HEK293 (cell line): ENCODE data around the gene IRF6.

Source experiments
- CTCF ChIA-PET: fragments of 350-600 bp; formaldehyde crosslinking; extraction: SDS; loops from one replicate; lab custom pipeline; 2021; ENCODE audit warnings: antibody characterized with exemption; lab: Yijun Ruan, JAX
- POLR2A ChIA-PET: fragments of 300-600 bp; formaldehyde crosslinking; extraction: SDS; loops from one replicate; lab custom pipeline; 2020; ENCODE audit warnings: antibody characterized with exemption, inconsistent platforms; lab: Yijun Ruan, JAX
- H3K27ac ChIP-seq: fragments of 200-500 bp; sonication (Bioruptor generic); 2 replicates; pipeline ENCODE4 v1.5.1; 2014; ENCODE audit warnings: low read depth, low read length, control low read depth, inconsistent platforms; ENCODE audit errors: extremely low read depth
- H3K36me3 ChIP-seq, 2 experiments: fragments of 200-500 bp in 1 of 2; sonication (Bioruptor generic) in 1 of 2; 1 replicate in 1 of 2; 2 replicates in 1 of 2; pipeline ENCODE4 v1.5.1; 2014 to 2017; ENCODE audit warnings: inconsistent platforms in 2 of 2, low read length in 2 of 2; ENCODE audit not compliant: control insufficient read depth in 2 of 2, insufficient read depth in 1 of 2
- H3K4me1 ChIP-seq: fragments of 200-500 bp; sonication (Bioruptor generic); 2 replicates; pipeline ENCODE4 v1.5.1; 2014; ENCODE audit warnings: mild to moderate bottlenecking, low read length, inconsistent platforms; ENCODE audit not compliant: control insufficient read depth, insufficient read depth
- H3K4me3 ChIP-seq: 2 replicates; pipeline ENCODE4 v1.5.1; 2011; ENCODE audit warnings: low read depth, mild to moderate bottlenecking, control low read depth, low read length, moderate library complexity
- H3K9me3 ChIP-seq: fragments of 200-500 bp; sonication (Bioruptor generic); 2 replicates; pipeline ENCODE4 v1.5.1; 2014; ENCODE audit warnings: low read depth, low read length, inconsistent platforms; ENCODE audit not compliant: control insufficient read depth, insufficient read depth
- BCL11B ChIP-seq: fragments of 450-650 bp; formaldehyde crosslinking; IDR thresholded peaks from 2 replicates; pipeline ENCODE4 v1.5.1; 2016; ENCODE audit warnings: low read depth, missing biosample characterization, missing genetic modification characterization
- PRDM2 ChIP-seq: fragments of 450-650 bp; formaldehyde crosslinking; IDR thresholded peaks from 2 replicates; pipeline ENCODE4 v1.5.1; 2016; ENCODE audit warnings: missing biosample characterization, missing genetic modification characterization, borderline replicate concordance
- SCRT2 ChIP-seq: fragments of 450-650 bp; formaldehyde crosslinking; IDR thresholded peaks from 2 replicates; pipeline ENCODE4 v1.5.1; 2016; ENCODE audit warnings: missing biosample characterization, missing genetic modification characterization
- SETDB1 ChIP-seq: IDR thresholded peaks from one replicate; pipeline ENCODE4 v1.6.1; 2017; ENCODE audit warnings: mild to moderate bottlenecking, low read length, moderate library complexity, mixed read lengths; ENCODE audit not compliant: insufficient read length
- ZBTB20 ChIP-seq: fragments of 450-650 bp; formaldehyde crosslinking; IDR thresholded peaks from 2 replicates; pipeline ENCODE4 v1.5.1; 2016; ENCODE audit warnings: missing biosample characterization, missing genetic modification characterization
- ZBTB44 ChIP-seq: fragments of 450-650 bp; IDR thresholded peaks from 2 replicates; pipeline ENCODE4 v1.5.1; 2018; ENCODE audit warnings: missing biosample characterization, mild to moderate bottlenecking, missing genetic modification characterization
- ZFHX2 ChIP-seq: fragments of 450-650 bp; formaldehyde crosslinking; conservative IDR thresholded peaks from 2 replicates; pipeline ENCODE4 v1.5.1; 2016; ENCODE audit warnings: missing biosample characterization, missing genetic modification characterization
- ZNF10 ChIP-seq: fragments of 450-650 bp; formaldehyde crosslinking; IDR thresholded peaks from 2 replicates; pipeline ENCODE4 v1.5.1; 2017; ENCODE audit warnings: missing biosample characterization, missing genetic modification characterization
- ZNF155 ChIP-seq: fragments of 450-650 bp; formaldehyde crosslinking; IDR thresholded peaks from 2 replicates; pipeline ENCODE4 v1.5.1; 2016; ENCODE audit warnings: missing biosample characterization, missing genetic modification characterization
- ZNF157 ChIP-seq: fragments of 450-650 bp; formaldehyde crosslinking; IDR thresholded peaks from 2 replicates; pipeline ENCODE4 v1.5.1; 2016; ENCODE audit warnings: missing biosample characterization, missing genetic modification characterization
- ZNF24 ChIP-seq: fragments of 450-650 bp; formaldehyde crosslinking; IDR thresholded peaks from 2 replicates; pipeline ENCODE4 v1.5.1; 2016; ENCODE audit warnings: missing biosample characterization, missing genetic modification characterization
- ZNF302 ChIP-seq: fragments of 450-650 bp; formaldehyde crosslinking; IDR thresholded peaks from 2 replicates; pipeline ENCODE4 v1.5.1; 2016; ENCODE audit warnings: missing biosample characterization, missing genetic modification characterization, low read depth
- ZNF610 ChIP-seq: fragments of 450-650 bp; formaldehyde crosslinking; IDR thresholded peaks from 2 replicates; pipeline ENCODE4 v1.5.1; 2016; ENCODE audit warnings: missing biosample characterization, missing genetic modification characterization, borderline replicate concordance
- ZNF701 ChIP-seq: fragments of 450-650 bp; formaldehyde crosslinking; IDR thresholded peaks from 2 replicates; pipeline ENCODE4 v1.5.1; 2016; ENCODE audit warnings: missing biosample characterization, missing genetic modification characterization
- ZSCAN4 ChIP-seq: fragments of 450-650 bp; formaldehyde crosslinking; IDR thresholded peaks from 2 replicates; pipeline ENCODE4 v1.5.1; 2017; ENCODE audit warnings: missing biosample characterization, missing genetic modification characterization

IRF6 gene

GRCh38 chr1:209816923-209817322, 11.0 kb upstream of the IRF6 start:
- CTCF ChIA-PET = interaction anchor here (0.7 kb wide), 1 partner anchor 600 kb away, joined by 4 read pairs; no protein-coding TSS in a partner anchor
- TF ChIP-seq ZNF24 (tag by site-specific recombination) = no peak
- Histone ChIP-seq H3K9me3 (no peaks in the 10 kb centered on the region), H3K36me3 (no peaks in the 10 kb centered on the region), H3K4me3 (no peak overlapping the region), H3K4me1 (no peaks in the 10 kb centered on the region), H3K27ac (no peak overlapping the region)
- POLR2A ChIA-PET = interaction anchor here (1.0 to 3.0 kb wide), 2 partner anchors 10 to 11 kb away, joined by 3 to 9 read pairs; partner anchors contain the start of gene IRF6

GRCh38 chr1:209815931-209816341, 10.0 kb upstream of the IRF6 start:
- CTCF ChIA-PET = interaction anchor here (0.5 to 4.8 kb wide), 7 partner anchors 7 to 274 kb away, joined by 3 to 48 read pairs (median 3); partner anchors contain the start of gene UTP25
- POLR2A ChIA-PET = interaction anchor here (0.6 to 3.0 kb wide), 4 partner anchors 10 to 32 kb away, joined by 3 to 9 read pairs (median 4); partner anchors contain the start of genes C1orf74, IRF6 and UTP25
- H3K4me3 ChIP-seq = no peak overlapping the region

More at GRCh38 chr1:209815931-209816341, 10.0 kb upstream of the IRF6 start:
- H3K27ac ChIP-seq = no peak overlapping the region
- no peaks in the 10 kb centered on the region for H3K9me3 ChIP-seq
- no peak for TF ChIP-seq ZBTB20 (tag by site-specific recombination)
- no peak for TF ChIP-seq BCL11B (tag by site-specific recombination)
- no peak for TF ChIP-seq ZNF302
- no peak for TF ChIP-seq ZFHX2 (tag by site-specific recombination)
- TF ChIP-seq SETDB1 = no peak
- TF ChIP-seq ZNF157 = no peak
- no peak for TF ChIP-seq PRDM2
- no peak for TF ChIP-seq ZBTB44 (tag by site-specific recombination)
- no peak for TF ChIP-seq SCRT2 (tag by site-specific recombination)
- TF ChIP-seq ZNF10 (tag by site-specific recombination) = no peak
- no peak for TF ChIP-seq ZNF701 (tag by site-specific recombination)
- TF ChIP-seq ZSCAN4 (tag by site-specific recombination) = no peak
- no peak for TF ChIP-seq ZNF155 (tag by site-specific recombination)
- no peak for TF ChIP-seq ZNF610 (tag by site-specific recombination)
- no peaks in the 10 kb centered on the region for H3K4me1 ChIP-seq
- no peaks in the 10 kb centered on the region for H3K36me3 ChIP-seq
